H1 (cell line): ENCODE data around the gene PLEKHN1. TPM values are rescaled to one million over a fixed set of nuclear protein-coding genes. Genes with fewer than 3 reads are reported as not detected.

Experiments used
- BACH1 ChIP-seq: IDR thresholded peaks from 2 replicates; pipeline ENCODE4 v1.6.1; 2012; ENCODE audit warnings: low read length, improper control_type of control experiment
- BCL11A ChIP-seq, 2 experiments: IDR thresholded peaks; one replicate each; pipeline ENCODE4 v1.6.1; 2011; ENCODE audit warnings: low read depth in 2 of 2, low read length in 2 of 2, mild to moderate bottlenecking in 2 of 2
- CBX8 ChIP-seq: fragments of 300-800, 300-1000 bp; sonication (generic); IDR thresholded peaks from 2 replicates; pipeline ENCODE4 v1.7.1; 2016; ENCODE audit warnings: low read depth, low read length, borderline replicate concordance
- CTCF ChIP-seq, 3 experiments: IDR thresholded peaks; 1 replicate in 2 of 3; 2 replicates in 1 of 3; pipeline versions ENCODE4 v1.5.1 to v1.6.1; 2011; ENCODE audit warnings: low read length in 3 of 3, mild to moderate bottlenecking in 3 of 3, inconsistent platforms in 2 of 3, low read depth in 1 of 3, moderate library complexity in 1 of 3; ENCODE audit not compliant: insufficient read depth in 1 of 3; ENCODE audit errors: control extremely low read depth in 1 of 3
- FOSL1 ChIP-seq: IDR thresholded peaks from 2 replicates; pipeline ENCODE4 v1.6.1; 2011; ENCODE audit warnings: mild to moderate bottlenecking, low read depth, low read length, moderate library complexity; ENCODE audit not compliant: insufficient read depth
- NANOG ChIP-seq: IDR thresholded peaks from 2 replicates; pipeline ENCODE4 v1.6.1; 2011; ENCODE audit warnings: low read length, low read depth, mild to moderate bottlenecking, inconsistent platforms; ENCODE audit not compliant: insufficient read depth, poor library complexity, severe bottlenecking
- POLR2AphosphoS5 ChIP-seq: IDR thresholded peaks from 2 replicates; pipeline ENCODE4 v1.6.1; 2011; ENCODE audit warnings: low read depth, low read length
- RXRA ChIP-seq: IDR thresholded peaks from 2 replicates; pipeline ENCODE4 v1.6.1; 2011; ENCODE audit warnings: low read depth, mild to moderate bottlenecking, low read length, moderate library complexity; ENCODE audit not compliant: insufficient read depth
- SP2 ChIP-seq: IDR thresholded peaks from 2 replicates; pipeline ENCODE4 v1.6.1; 2012; ENCODE audit warnings: mild to moderate bottlenecking, low read length, inconsistent platforms
- TCF12 ChIP-seq: IDR thresholded peaks from 2 replicates; pipeline ENCODE4 v1.6.1; 2011; ENCODE audit warnings: low read depth, mild to moderate bottlenecking, low read length
- USF2 ChIP-seq: IDR thresholded peaks from 2 replicates; pipeline ENCODE4 v1.6.1; 2011; ENCODE audit warnings: low read length, improper control_type of control experiment
- ZNF274 ChIP-seq: IDR thresholded peaks from 2 replicates; pipeline ENCODE4 v1.7.0; 2012; ENCODE audit warnings: low read length, borderline replicate concordance; ENCODE audit errors: extremely low read depth
- polyA plus RNA-seq, 7 experiments: library from polyadenylated mRNA; depleted of rRNA in 3 of 7; stranded (reverse) in 5 of 7; unstranded in 2 of 7; fragments of >200 nt in 5 of 7; fragments of 200-250 nt in 2 of 7; gene quantifications; 1 replicate in 5 of 7; 2 replicates in 1 of 7; 4 replicates in 1 of 7; pipeline versions ENCODE4 v1.2.1 to v1.2.3, GENCODE V29; 2011 to 2013; ENCODE audit warnings: missing spikeins in 2 of 7, mixed read lengths in 2 of 7
- total RNA-seq: library from RNA; stranded (reverse); fragmentation: NEBNext Ultra II Directional; extraction: Animal tissue kit (Norgen Biotek cat#: 25700); gene quantifications from 2 replicates; pipeline ENCODE4 v1.2.1, GENCODE V29; 2021

Gene PLEKHN1
- total and polyA plus RNA-seq, 2 of the 8 experiments (the other 6 are each of a cell fraction or from before 2014, with no cell fraction given): 0.39 to 1.5 TPM

- TF ChIP-seq CTCF (IDR thresholded peaks at IDR 0.05; ENCODE audit: control extremely low read depth in 1 of 3, insufficient read depth in 1 of 3, low read depth in 1 of 3, low read length in 3 of 3) (no peak), BCL11A (IDR thresholded peaks at IDR 0.05; ENCODE audit: low read depth in 2 of 2, low read length in 2 of 2) (no peak), TCF12 (no peak), USF2 (no peak), CBX8 (no peak), RXRA (no peak), SP2 (no peak), ZNF274 (no peak), FOSL1 (no peak), POLR2AphosphoS5 (no peak), NANOG (no peak), BACH1 (no peak)
These were observed at the start of gene PLEKHN1 (continued) for GRCh38 chr1:966135-966703.
